Keratinocyte (primary cell): Measurements from ENCODE around the gene LENG8.

Source experiments
- CTCF ChIP-seq, 3 experiments: IDR thresholded peaks in 1 of 3; conservative IDR thresholded peaks in 1 of 3; optimal IDR thresholded peaks in 1 of 3; 2 replicates in 2 of 3; 3 replicates in 1 of 3; pipeline versions ENCODE3 to v1.5.1; 2011; ENCODE audit warnings: low read length in 3 of 3, mild to moderate bottlenecking in 3 of 3, moderate library complexity in 2 of 3, control low read depth in 1 of 3, inconsistent platforms in 1 of 3; ENCODE audit not compliant: insufficient read depth in 2 of 3; ENCODE audit errors: extremely low read depth in 1 of 3
- EZH2 ChIP-seq: IDR thresholded peaks from one replicate; pipeline ENCODE4 v1.6.1; 2012; ENCODE audit warnings: inconsistent platforms, mild to moderate bottlenecking, low read length, moderate library complexity

DNA sequence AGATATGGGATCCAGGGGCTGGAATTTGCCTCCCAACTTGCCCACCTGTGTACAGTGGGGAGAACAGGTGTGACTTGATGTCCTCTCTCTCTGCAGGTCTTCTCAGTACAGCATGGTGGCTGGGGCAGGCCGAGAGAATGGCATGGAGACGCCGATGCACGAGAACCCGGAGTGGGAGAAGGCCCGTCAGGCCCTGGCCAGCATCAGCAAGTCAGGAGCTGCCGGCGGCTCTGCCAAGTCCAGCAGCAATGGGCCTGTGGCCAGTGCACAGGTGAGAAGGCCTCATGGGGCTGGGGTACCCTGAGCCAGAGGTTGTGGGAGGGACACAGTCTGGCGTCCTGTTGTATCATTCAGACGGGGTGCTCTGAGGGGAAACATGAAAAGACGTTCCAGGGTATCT is 3.0 kb downstream of the LENG8 start:
- TF ChIP-seq EZH2 (no peak), CTCF (optimal IDR thresholded peaks at IDR 0.05 in 1 of 3, IDR thresholded peaks at IDR 0.05 in 1 of 3, conservative IDR thresholded peaks at IDR 0.05 in 1 of 3; ENCODE audit: extremely low read depth in 1 of 3, insufficient read depth in 2 of 3, low read length in 3 of 3) (no peak)
